Colon (tissue), 2 donors: ENCODE data around the gene ZNF831.

Experiments used
- FAIRE-seq: peaks from 2 replicates; lab custom pipeline; 2012; peaks lifted over from hg19 to GRCh38; lab: Jason Lieb, UNC
- donor health status: control.
- donor health status: control.

Gene ZNF831

GRCh38 chr20:59141818-59142581, 21.6 kb upstream of the ZNF831 start:
- no peak for FAIRE-seq

- FAIRE-seq = no peak
These were observed 20.3 kb upstream of the ZNF831 start for GRCh38 chr20:59143326-59143725.

DNA sequence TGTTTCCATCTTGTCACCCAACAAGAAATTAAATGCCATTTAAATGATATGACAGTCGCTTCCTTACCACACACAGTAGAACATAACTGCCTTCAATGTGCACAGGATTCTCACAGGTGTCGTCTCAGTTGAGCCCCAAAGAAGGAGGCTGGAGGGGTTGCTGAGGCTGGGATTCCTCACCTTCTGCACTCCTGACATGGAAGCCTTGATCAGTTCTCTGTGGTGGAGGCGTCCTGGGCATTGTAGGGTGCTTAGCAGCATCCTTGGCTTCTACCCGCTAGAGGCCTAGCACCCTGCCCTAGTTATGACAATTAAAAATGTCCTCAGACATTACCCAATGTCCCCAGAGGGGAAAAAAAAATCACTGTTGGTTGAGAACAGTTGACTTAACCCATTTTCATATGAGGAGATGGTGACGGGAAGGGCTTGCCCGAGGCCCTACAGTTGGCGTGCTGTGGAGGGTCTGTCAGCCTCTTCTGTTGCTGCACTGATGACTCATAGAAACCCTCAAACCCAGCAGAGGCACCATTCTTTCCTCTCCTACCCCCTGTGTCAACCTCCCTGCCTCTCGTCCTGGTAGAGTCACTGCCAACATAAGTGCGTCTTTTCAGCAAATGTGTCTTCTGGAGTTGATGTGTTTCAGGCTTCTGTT, 19.3 kb upstream of the ZNF831 start:
- no peak for FAIRE-seq

DNA sequence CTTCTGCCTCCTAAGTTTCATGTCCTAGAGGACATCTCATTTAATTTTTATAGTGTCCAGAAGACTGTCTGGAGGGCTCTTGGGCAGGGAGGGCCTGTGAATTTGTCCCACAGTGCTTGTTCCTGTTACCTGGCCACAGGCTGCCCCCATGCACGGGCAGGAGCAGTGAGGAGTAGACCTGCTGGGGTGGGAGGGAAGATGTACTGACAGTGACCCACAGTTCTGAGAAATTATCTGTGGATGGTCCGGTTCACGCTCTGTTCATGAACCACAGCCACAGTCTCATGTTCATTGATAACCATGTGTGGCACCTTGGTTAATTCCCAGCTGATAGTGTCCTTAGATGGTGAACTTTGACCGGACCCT, 18.8 kb upstream of the ZNF831 start:
- FAIRE-seq = no peak

GRCh38 chr20:59145247-59145923, 18.2 kb upstream of the ZNF831 start:
- no peak for FAIRE-seq

DNA sequence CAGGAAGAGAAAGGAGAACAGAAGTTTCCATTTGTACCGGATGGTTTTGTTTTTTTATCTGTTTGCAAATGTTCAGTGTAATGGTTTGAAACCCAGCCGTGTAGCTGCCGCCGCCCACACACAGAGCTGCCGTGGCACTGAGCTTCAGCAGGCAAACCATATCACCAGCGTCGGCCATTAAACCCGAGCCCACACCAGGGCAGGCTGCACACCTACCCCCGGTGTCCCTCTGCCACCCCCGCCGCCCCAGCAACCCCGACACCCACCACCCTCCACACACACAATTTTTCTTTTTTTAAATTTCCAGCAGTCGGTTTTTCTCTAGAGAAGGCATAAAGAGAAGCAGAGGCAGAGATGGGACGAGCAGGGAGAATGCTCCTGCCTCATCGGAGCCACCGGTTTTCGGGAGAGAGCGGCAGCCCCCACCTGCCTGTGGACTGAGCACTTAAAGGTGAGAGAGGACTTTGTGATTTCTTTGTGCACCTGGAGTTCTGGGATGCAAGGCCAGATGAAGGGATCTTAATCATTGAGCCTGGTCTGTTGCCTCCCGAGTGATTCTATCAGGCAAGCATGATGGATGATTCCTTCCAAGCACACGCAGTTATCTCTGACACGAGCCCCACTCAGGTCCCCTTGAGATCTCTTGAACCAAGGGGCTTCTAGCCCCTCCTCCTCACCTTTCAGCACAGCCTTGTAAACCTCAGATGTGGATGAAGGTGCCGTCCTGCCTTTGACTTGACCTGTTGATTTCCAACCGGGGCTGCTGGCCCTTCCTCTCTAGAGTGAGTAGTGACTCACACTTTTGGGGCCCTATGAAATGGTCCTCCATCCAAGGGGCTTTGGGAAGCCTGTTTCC, 17.5 kb upstream of the ZNF831 start:
- no peak for FAIRE-seq

GRCh38 chr20:59146780-59147565, 16.6 kb upstream of the ZNF831 start:
- no peak for FAIRE-seq

GRCh38 chr20:59147586-59147985, 16.0 kb upstream of the ZNF831 start:
- FAIRE-seq = no peak

- FAIRE-seq = no peak
These were observed 14.7 kb upstream of the ZNF831 start for GRCh38 chr20:59148701-59149493.

DNA sequence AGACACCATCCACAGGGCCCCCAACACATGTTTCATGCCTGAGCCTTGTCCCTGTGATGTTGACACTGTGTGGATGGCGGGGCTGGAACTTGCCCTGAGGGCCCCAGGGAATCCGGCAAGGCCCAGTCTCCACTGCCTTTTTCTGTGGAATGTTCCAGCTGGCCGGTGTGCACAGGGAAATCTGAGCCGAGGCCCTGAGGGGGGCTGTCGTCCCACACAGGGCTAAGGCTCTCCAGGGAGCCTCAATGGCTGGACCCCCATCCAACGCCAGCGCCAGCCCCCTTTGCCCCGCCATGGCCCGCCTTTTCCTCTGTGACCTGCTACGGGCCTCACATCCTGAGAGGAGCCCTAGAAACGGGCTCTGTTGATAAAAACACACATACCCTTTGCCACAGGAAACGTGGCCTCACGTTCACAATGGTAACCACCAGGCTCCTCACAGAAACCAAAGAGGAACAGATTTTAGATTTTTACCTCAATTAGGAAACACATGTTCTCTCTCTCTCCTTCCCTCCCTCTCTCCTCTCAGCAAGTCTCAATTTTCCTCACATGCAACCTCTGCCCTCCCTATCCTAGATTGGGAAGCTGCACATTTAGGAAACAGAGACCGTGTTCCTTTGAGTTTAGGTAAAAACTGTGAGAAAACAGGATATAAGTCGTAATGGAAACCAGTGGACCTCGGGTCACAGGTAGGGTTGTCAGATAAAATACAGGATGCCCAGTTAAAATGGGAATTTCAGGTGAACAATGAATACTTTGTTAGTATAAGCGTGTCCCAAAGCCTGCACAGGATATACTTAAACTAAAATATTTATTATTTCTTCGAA, 13.7 kb upstream of the ZNF831 start:
- FAIRE-seq = no peak

- FAIRE-seq = no peak
These were observed 12.8 kb upstream of the ZNF831 start for GRCh38 chr20:59150821-59151251.

- no peak for FAIRE-seq
These were observed 12.2 kb upstream of the ZNF831 start for GRCh38 chr20:59151391-59151790.

- no peak for FAIRE-seq
These were observed 11.8 kb upstream of the ZNF831 start for GRCh38 chr20:59151820-59152219.

GRCh38 chr20:59152559-59153354, 10.9 kb upstream of the ZNF831 start:
- FAIRE-seq = no peak

- no peak for FAIRE-seq
These were observed 10.3 kb upstream of the ZNF831 start for GRCh38 chr20:59153355-59153681.

GRCh38 chr20:59153832-59154231, 9.8 kb upstream of the ZNF831 start:
- no peak for FAIRE-seq

- no peak for FAIRE-seq
These were observed 9.2 kb upstream of the ZNF831 start for GRCh38 chr20:59154317-59155013.

GRCh38 chr20:59157064-59157463, 6.6 kb upstream of the ZNF831 start:
- FAIRE-seq = no peak
